CD4-positive, alpha-beta T cell (primary cell): Measurements from ENCODE around the gene ATL1. TPM values are rescaled to one million over a fixed set of nuclear protein-coding genes. Genes with fewer than 3 reads are reported as not detected.
"Not testable (repeated sequence)": the region's sequence is repeated elsewhere in the genome, so short reads cannot be mapped to it uniquely, and the experiment has no call there.

ENCODE experiments used
- ATAC-seq: fragments of 200-7000 bp; cut with Tn5 transposase; one replicate; pipeline ENCODE4 v1.10.0; 2022; ENCODE audit warnings: mild to moderate bottlenecking; ENCODE audit not compliant: poor library complexity
- CTCF ChIA-PET: fragments of 350-600 bp; sonication (Branson Sonifier 250); formaldehyde crosslinking; loops from one replicate; lab custom pipeline; 2021; ENCODE audit warnings: antibody characterized with exemption, inconsistent platforms; lab: Charles Lee
- POLR2A ChIA-PET: fragments of 350-600 bp; sonication (Branson Sonifier 250); formaldehyde crosslinking; loops from one replicate; lab custom pipeline; 2021; ENCODE audit warnings: antibody characterized with exemption, inconsistent platforms; lab: Charles Lee
- DNase-seq, 14 experiments: peaks; one replicate each; pipeline ENCODE4 v3.0.0-alpha.2; 2013 to 2020; ENCODE audit warnings: mixed read lengths in 2 of 14
- H3K27ac ChIP-seq, 2 donors: one replicate each; pipeline versions ENCODE4 v1.5.1 to v1.7.0; 2013; ENCODE audit warnings: low read length in 2 of 2, low read depth in 1 of 2, mild to moderate bottlenecking in 1 of 2
- H3K27me3 ChIP-seq, 2 experiments: 1 replicate in 1 of 2; 2 replicates in 1 of 2; pipeline versions ENCODE4 v1.6.1 to v1.7.0; 2013; ENCODE audit warnings: low read length in 2 of 2, control low read depth in 1 of 2, mild to moderate bottlenecking in 1 of 2, moderate library complexity in 1 of 2; ENCODE audit not compliant: insufficient read depth in 2 of 2, control insufficient read depth in 1 of 2
- H3K36me3 ChIP-seq: one replicate; pipeline ENCODE4 v1.6.1; 2013; ENCODE audit warnings: low read length, control low read depth; ENCODE audit not compliant: insufficient read depth
- H3K4me1 ChIP-seq: one replicate; pipeline ENCODE4 v1.6.1; 2013; ENCODE audit warnings: low read length, control low read depth; ENCODE audit not compliant: insufficient read depth
- H3K4me3 ChIP-seq: one replicate; pipeline ENCODE4 v1.5.1; 2013; ENCODE audit warnings: mild to moderate bottlenecking, low read length, moderate library complexity
- H3K9me3 ChIP-seq, 2 experiments: 1 replicate in 1 of 2; 2 replicates in 1 of 2; pipeline versions ENCODE4 v1.6.1 to v1.7.0; 2013; ENCODE audit warnings: low read length in 2 of 2, mild to moderate bottlenecking in 2 of 2, control low read depth in 1 of 2, moderate library complexity in 1 of 2; ENCODE audit not compliant: control insufficient read depth in 1 of 2, insufficient read depth in 1 of 2
- H3K27ac Mint-ChIP-seq: one replicate; pipeline ENCODE4 v1.8.0; 2020; ENCODE audit warnings: mixed read lengths
- H3K27me3 Mint-ChIP-seq: one replicate; pipeline ENCODE4 v1.8.0; 2021; ENCODE audit warnings: mixed read lengths
- H3K36me3 Mint-ChIP-seq: one replicate; pipeline ENCODE4 v1.8.0; 2021; ENCODE audit warnings: low read depth, mixed read lengths
- H3K4me1 Mint-ChIP-seq: one replicate; pipeline ENCODE4 v1.8.0; 2021; ENCODE audit warnings: low read depth, mixed read lengths
- H3K4me3 Mint-ChIP-seq: one replicate; pipeline ENCODE4 v1.8.0; 2020; ENCODE audit warnings: mild to moderate bottlenecking, mixed read lengths
- H3K9me3 Mint-ChIP-seq: one replicate; pipeline ENCODE4 v1.8.0; 2020; ENCODE audit warnings: mixed read lengths
- CTCF ChIP-seq: fragments of 200-600 bp; IDR thresholded peaks from one replicate; pipeline ENCODE4 v1.8.0; 2022; ENCODE audit warnings: antibody characterized with exemption, mild to moderate bottlenecking
- intact Hi-C, 2 experiments: fragments of 100-400 bp; cut with DNase I in 1 of 2; cut with micrococcal nuclease in 1 of 2; formaldehyde crosslinking; loops; one replicate each; pipeline versions ENCODE4 v1.15.1 to v1.9.0; 2023 to 2025; cut with DNase I, micrococcal nuclease
- total RNA-seq, 174 experiments: library from RNA in 2 of 174; stranded (reverse) in 2 of 174; gene quantifications; one replicate each; pipeline ENCODE4 v1.2.3 and lab custom pipeline; 2021 to 2026

Gene ATL1
- total RNA-seq, 2 experiments from 2014 or later = 1.2 TPM

GRCh38 chr14:50657753-50658152 is 97.8 kb downstream of the ATL1 start:
- CTCF ChIA-PET = no interaction called here
- H3K4me3 Mint-ChIP-seq = no peak overlapping the region
- intact Hi-C loops = no loop called here

GRCh38 chr14:50658203-50658602 is 98.3 kb downstream of the ATL1 start:
- Histone ChIP-seq H3K4me1 (no peaks in the 10 kb centered on the region), H3K36me3 (no peaks in the 10 kb centered on the region), H3K27me3 (no peaks in the 10 kb centered on the region), H3K9me3 (no peaks in the 10 kb centered on the region), H3K27ac (no peak overlapping the region), H3K4me3 (no peak overlapping the region)
- intact Hi-C loops = no loop called here
- no peak overlapping the region for H3K4me3 Mint-ChIP-seq
- peaks cover 9% of the 10 kb centered on the region for H3K36me3 Mint-ChIP-seq
- CTCF ChIA-PET = no interaction called here
- POLR2A ChIA-PET = no interaction called here
- DNase-seq = no peak
- peaks cover 6% of the 10 kb centered on the region for H3K4me1 Mint-ChIP-seq
- H3K27me3 Mint-ChIP-seq = no peaks in the 10 kb centered on the region
- H3K27ac Mint-ChIP-seq = no peak overlapping the region
- H3K9me3 Mint-ChIP-seq = no peaks in the 10 kb centered on the region
- no peak for TF ChIP-seq CTCF
- no peak for ATAC-seq

More at GRCh38 chr14:50657753-50658152, 97.8 kb downstream of the ATL1 start:
- TF ChIP-seq CTCF = no peak
- no peak overlapping the region for H3K4me3 ChIP-seq
- no peaks in the 10 kb centered on the region for H3K36me3 ChIP-seq
- no peak overlapping the region for H3K27ac ChIP-seq
- Mint-ChIP-seq H3K36me3 (peaks cover 9% of the 10 kb centered on the region), H3K9me3 (no peaks in the 10 kb centered on the region), H3K27me3 (no peaks in the 10 kb centered on the region), H3K4me1 (peaks cover 6% of the 10 kb centered on the region), H3K27ac (no peak overlapping the region)
- no peaks in the 10 kb centered on the region for H3K27me3 ChIP-seq
- ATAC-seq (no peak), DNase-seq (no peak)
- no peaks in the 10 kb centered on the region for H3K9me3 ChIP-seq
- POLR2A ChIA-PET = no interaction called here
- no peaks in the 10 kb centered on the region for H3K4me1 ChIP-seq

GRCh38 chr14:50659327-50659974 is 99.5 kb downstream of the ATL1 start:
- ATAC-seq (no peak), DNase-seq (no peak)
- H3K36me3 ChIP-seq = no peaks in the 10 kb centered on the region
- no peaks in the 10 kb centered on the region for H3K4me1 ChIP-seq
- intact Hi-C loops = no loop called here
- no peak overlapping the region for H3K4me3 Mint-ChIP-seq
- H3K9me3 Mint-ChIP-seq = no peaks in the 10 kb centered on the region
- H3K27ac ChIP-seq = no peak overlapping the region
- H3K36me3 Mint-ChIP-seq = peaks cover 15% of the 10 kb centered on the region
- no peak overlapping the region for H3K27ac Mint-ChIP-seq
- ChIA-PET CTCF (no interaction called here), POLR2A (no interaction called here)
- no peaks in the 10 kb centered on the region for H3K27me3 Mint-ChIP-seq
- no peaks in the 10 kb centered on the region for H3K9me3 ChIP-seq
- H3K27me3 ChIP-seq = no peaks in the 10 kb centered on the region
- TF ChIP-seq CTCF = no peak
- peaks cover 2% of the 10 kb centered on the region for H3K4me1 Mint-ChIP-seq
- H3K4me3 ChIP-seq = no peak overlapping the region

GRCh38 chr14:50664579-50664978 is 104.6 kb downstream of the ATL1 start:
- peaks cover 15% of the 10 kb centered on the region for H3K4me1 Mint-ChIP-seq
- H3K36me3 Mint-ChIP-seq = peaks cover 24% of the 10 kb centered on the region
- H3K4me3 ChIP-seq, CTCF ChIA-PET, DNase-seq, ATAC-seq, H3K36me3 ChIP-seq, H3K27me3 Mint-ChIP-seq, H3K27ac ChIP-seq, H3K9me3 Mint-ChIP-seq, H3K4me3 Mint-ChIP-seq, H3K9me3 ChIP-seq, intact Hi-C loops, H3K27ac Mint-ChIP-seq, H3K27me3 ChIP-seq, POLR2A ChIA-PET: not testable (repeated sequence)
- peaks cover 13% of the 10 kb centered on the region for H3K4me1 ChIP-seq

- intact Hi-C loops, H3K4me3 ChIP-seq: not testable (repeated sequence)
Measured at GRCh38 chr14:50665300-50665699, 105.4 kb downstream of the ATL1 start.

More at GRCh38 chr14:50665300-50665699, 105.4 kb downstream of the ATL1 start:
- H3K27ac Mint-ChIP-seq, H3K9me3 Mint-ChIP-seq, DNase-seq, H3K4me3 Mint-ChIP-seq, H3K36me3 ChIP-seq, H3K27me3 Mint-ChIP-seq, POLR2A ChIA-PET, H3K27me3 ChIP-seq, H3K9me3 ChIP-seq, ATAC-seq, CTCF ChIA-PET, H3K27ac ChIP-seq: not testable (repeated sequence)
- H3K36me3 Mint-ChIP-seq = peaks cover 24% of the 10 kb centered on the region
- peaks cover 13% of the 10 kb centered on the region for H3K4me1 ChIP-seq
- H3K4me1 Mint-ChIP-seq = peaks cover 15% of the 10 kb centered on the region
